Measurements from ENCODE around the gene BMP7.
"Not testable (repeated sequence)": the region's sequence is repeated elsewhere in the genome, so short reads cannot be mapped to it uniquely, and the experiment has no call there.

The BMP7 gene

DNA sequence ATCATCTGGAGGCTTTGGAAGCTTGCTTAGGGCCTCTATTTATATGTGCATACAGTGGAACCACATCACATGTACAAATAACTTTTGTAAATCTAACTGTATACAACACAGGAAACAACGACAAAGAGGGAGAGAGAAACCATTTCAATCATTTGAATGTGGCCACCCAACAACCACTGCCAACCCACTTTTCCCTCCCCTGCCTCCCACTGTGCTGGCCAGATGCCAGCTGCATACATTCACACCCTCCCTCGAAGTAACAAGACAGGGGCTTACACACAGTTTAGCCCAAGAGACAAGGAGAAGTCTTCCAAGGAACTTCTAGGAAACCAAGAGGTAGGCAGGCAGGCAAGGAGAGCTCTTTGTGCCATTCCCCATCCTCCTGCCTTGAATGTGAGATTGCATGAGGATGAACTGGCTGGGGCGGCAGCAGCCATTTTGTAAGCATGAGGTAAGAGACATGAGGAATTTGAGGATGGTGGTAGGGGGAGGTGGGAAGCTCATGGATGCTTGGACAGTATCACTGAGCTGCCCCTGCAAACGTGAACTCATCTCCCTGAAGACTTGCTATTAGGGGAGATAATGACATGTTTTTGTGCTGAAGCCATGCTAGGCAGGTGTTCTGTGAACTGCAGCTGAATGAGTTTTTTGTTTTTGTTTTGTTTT lies 18.2 kb downstream of the BMP7 start:
- DNase-seq, result no peak

DNA sequence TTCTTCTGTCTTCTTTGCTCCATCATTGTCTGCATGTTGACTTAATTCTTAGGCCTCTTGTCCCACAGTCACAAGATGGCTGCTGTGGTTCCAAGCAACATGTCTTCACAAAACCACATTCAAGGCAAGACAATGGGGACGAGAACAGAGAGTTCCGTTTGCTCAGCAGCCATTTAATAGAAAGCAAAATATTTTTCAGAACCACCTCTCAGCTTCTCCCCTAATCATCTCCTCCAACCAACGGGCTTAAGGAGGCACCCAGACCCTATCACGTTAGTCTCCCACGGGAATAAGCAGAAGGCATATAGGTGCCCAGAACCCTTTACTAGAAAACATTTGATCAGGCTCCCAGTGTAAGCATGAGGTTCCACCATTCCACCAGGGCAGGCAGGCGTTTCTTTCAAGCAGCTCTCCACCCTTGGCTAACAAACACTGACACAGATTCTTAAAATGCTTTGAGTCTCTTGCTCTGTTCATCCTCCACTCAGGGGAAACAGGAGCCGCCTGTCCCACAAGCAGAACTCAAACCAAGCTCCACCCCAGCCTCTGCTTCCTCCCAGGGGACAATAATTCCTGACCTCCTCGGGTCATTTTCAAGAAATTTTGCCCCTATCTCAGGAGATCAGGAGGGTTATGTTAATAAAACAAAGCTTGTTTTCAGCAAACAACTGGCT lies 19.0 kb downstream of the BMP7 start:
- DNase-seq, result no peak

DNA sequence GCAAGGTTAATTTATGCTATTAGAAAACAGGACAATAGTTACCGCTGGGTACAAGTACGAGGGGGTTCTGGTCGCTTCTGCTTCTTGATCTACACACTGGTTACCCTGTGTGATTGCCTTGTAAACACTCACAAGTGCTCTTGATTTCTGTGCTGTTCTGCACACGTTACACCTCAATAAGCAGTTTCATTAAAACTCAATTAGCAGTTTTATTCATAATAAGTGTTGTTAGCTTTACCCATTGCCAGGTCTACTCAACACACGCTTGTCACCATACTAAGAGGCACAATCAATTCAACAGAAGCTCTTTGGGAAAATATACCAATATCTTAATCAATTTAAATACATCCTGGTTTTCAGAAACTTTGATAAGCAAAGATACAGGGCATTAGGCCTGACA lies 20.4 kb downstream of the BMP7 start:
- no peak for DNase-seq

DNA sequence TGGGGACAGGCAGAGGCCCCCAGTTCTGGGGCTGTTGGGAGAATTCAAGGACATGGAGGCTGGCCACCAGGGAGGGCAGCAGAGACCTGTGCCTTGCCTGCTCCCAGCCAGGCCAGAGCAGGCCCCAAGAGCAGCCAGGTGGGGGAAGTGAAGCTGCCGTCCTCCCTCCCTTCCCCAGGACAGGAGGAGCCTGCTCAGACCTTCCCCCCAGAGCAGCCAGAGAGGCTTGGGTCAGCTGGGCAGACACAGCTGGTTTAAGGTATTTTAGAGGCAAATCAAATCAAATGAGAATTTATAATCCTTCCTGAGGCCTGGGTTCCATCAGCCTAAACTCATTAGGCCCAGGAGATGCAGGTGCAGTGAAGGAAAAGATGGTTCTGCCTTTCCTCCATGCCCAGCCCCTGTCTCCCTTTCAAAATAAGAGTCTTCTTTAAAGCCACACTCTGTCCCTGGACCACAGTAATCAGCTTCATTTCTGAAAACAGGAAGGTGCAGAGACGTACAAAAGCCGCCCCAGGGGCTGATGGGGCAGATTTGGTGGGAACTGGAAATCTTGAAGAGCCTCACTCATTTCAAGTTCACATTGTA lies 21.7 kb downstream of the BMP7 start:
- no peak for DNase-seq

DNA sequence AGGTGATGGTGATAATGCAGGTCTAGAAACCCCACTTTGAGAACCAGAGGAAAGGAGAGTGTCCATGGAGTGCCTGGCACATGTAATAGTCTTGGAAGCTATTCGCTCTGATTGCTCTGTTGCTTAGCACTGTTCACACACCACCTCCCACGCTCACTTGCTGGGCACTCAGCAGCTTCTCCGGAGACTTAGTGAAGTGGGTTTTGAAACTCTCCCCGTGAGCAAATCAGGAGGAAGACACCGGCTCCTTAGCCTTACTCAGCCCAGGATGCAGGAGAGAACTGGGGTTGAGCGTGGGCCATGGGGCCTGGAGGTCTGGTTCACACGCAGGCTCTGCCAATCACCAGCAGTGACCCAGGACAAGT lies 22.2 kb downstream of the BMP7 start:
- no peak for DNase-seq

DNA sequence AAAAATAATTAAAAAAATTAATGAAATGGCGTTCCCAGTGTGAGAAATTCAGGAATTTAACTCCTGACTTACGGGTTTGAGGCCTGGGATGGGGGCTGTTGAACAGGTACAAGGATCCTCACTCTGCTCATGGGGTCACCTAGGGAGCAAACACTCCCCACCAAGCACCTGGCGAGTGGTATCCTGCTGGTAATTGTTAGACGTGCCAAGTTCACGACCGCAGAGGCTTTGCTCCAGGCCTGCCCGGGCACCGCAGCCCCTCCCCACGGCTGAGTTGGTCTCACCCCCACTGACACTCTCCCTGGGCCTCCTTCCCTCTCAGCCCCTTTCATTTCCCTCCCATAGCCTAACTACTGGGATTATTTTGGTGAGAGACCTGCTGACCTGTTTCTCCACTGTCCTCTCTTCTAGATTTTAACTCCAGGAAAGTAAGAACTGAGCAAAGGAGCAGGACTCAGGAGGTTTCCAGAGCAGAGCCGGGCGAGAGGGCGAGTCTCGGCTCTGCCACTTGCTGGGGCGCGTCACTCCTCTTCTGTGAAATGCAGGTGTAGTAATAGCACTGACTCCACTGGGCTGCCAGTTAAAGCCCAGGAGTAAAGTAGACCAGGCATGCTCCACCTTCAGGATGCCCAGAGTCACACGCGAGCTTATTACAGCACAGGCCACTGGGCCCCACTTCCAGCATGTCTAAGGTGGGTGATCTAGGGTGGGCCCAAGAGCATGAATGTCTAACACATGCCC lies 22.8 kb downstream of the BMP7 start:
- no peak for DNase-seq

DNA sequence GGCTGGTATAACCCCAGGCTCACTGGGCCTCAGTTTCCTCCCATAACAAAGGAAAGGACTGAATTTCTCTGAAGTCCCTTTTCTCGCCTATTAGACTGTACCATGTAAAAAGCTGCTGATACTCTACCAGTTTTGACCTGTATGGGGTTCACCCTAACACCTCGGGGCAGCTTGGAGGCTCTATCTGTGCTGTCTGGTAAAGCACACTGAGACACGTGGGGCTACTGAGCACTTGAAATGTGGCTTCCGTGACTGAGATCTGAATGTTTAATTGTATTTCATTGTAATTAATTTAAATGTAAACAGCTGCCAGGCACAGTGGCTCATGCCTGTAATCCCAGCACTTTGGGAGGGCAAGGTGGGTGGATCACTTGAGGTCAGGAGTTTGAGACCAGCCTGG lies 24.0 kb downstream of the BMP7 start:
- no peak for DNase-seq

DNA sequence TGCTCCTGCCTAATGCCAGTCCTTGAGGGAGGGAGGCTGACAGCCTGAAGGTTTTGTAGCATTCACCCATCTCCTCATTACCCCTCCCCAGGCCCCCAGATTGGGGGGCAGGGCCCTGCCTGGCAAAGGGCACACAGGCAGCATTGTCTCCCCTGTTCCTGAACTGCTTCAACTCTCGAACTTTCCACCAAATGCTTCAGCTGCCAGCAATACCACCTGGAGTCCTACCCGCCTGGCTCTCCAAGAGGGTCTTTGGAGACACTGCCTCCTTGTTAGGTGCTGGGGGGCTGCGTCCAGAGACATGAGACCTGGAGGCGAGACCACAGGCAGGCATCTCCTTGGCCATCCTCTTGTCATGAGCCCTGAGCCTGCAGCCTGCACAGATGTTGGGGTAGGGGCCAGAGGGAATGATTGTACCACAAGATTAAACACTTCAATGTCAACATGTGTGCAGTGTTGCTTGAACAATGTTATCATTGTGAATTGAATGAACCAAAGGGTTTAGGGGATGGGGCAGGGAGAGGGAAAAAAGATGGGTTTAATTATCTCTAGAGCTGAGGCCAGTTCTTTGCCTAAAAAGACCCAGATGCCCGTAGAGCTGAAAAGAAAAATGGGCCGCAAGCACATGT lies 25.0 kb downstream of the BMP7 start:
- no peak for DNase-seq

DNA sequence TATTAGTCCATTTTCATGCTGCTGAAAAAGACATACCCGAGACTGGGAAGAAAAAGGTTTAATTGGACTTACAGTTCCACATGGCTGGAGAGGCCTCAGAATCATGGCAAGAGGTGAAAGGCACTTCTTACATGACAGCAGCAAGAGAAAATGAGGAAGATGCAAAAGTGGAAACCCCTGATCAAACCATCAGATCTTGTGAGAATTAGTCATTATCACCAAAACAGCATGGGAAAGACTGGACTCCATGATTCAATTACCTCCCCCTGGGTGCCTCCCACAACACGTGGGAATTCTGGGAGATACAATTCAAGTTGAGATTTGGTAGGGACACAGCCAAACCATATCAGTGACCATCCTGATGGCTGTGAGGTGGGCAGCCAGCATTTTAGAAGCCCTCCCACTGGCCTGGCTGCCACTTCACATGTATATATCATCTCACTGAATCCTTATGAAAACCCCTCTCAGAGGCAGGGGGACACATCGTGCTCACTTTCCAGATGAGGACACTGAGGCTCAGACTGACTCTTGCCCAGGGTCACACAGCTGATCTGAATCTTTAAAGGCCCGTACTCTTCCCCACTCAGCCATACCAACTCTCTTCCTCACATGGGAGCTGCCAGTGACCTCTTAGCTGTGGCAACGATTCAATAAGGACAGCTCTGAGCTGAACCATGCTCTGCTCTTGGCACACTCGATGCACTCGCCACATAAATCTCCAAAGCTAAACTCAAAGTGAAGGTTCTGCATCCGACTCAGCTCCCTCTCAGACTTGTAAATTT lies 25.7 kb downstream of the BMP7 start:
- DNase-seq, result no peak

DNA sequence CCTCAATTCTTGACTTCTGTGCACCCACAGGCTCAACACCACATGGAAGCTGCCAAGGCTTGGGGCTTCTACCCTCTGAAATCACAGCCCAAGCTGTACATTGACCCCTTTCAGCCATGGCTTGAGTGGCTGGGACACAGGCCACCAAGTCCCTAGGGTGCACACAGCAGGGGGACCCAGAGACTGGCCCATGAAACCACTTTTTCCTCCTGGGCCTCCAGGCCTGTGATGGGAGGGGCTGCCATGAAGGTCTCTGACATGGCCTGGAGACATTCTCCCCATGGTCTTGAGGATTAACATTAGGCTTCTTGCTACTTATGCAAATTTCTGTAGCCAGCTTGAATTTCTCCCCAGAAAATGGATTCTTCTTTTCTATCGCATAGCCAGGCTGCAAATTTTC lies 26.7 kb downstream of the BMP7 start:
- DNase-seq, result not testable (repeated sequence)

DNA sequence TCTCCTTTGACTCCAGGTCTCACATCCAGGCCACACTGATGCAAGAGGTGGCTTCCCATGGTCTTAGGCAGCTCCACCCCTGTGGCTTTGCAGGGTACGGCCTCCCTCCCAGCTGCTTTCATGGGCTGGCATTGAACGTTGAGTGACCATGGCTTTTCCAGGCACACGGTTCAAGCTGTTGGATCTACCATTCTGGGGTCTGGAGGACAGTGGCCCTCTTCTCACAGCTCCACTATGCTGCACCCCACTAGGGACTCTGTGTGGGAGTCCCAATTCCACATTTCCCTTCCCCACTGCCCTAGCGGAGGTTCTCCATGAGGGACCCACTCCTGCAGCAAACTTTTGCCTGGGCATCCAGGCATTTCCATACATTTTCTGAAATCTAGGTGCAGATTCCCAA lies 27.1 kb downstream of the BMP7 start:
- DNase-seq, result not testable (repeated sequence)

DNA sequence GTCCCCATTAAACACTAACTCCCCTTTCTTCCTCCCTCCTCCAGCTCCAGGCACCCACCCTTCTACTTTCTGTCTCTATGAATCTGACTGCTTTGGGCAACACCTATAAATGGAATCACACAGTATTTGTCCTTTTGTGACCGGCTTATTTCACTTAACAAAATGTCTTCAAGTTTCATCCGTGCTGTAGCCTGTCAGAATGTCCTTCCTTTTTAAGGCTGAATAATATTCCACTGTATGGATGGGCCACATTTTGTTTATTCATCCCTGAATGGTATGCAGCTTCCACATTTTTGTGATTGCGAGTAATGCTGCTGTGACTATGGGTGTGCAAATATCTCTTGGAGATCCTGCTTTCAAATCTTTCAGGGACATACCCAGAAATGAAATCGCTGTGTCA lies 28.4 kb downstream of the BMP7 start:
- no peak for DNase-seq

DNA sequence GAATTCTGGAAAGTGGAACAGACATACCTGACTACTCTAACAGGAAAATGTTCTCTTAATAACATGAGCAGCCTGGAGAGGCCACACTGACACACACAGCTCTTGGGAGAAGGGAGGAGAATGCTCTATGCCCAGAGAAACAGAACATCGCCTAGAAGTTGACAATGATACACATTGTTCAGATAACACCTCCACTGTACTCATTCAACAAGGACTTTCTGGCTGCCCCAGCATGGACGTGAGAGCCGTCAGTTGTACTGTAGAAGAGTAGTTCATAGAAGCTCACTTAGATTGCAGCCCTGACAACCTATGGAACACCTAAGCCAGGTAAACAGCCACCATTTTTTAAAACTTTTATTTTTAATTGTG lies 28.9 kb downstream of the BMP7 start:
- DNase-seq, result no peak

DNA sequence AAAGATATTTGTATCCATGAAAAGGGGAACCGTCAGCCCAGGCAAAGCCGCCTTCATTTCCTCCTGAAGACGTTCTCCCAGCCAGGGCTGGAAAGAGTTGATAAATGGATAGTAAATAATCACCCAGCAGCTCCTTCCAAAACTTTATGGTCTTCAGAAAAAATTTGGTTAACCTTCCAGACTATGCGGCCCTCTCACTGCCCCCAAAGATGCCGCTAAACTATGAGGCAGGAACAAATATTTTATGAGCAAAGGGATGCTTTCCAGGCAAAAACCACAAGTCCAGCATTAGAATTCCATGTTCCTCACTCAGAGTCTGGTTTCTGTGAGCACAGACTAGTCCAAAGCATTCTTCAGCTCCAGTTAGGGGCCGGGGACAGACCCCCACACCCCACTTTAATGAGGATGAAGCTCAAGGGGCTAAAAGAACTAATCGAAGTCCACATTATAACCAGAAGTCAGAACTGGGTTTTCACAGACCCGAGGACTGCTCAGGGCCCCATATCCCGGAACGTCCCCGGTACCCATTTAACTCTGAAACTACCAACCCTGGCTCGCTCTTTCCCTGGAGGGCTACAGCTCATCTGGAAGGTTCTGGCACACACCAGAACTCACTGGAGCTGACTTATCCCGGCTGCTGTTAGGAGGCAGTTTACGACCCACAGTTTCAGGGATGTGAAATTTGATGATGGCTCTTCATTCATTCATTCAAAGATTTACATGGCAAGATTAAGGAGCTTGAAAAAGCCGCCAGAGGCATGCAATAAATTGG lies 29.4 kb downstream of the BMP7 start:
- no peak for DNase-seq

DNA sequence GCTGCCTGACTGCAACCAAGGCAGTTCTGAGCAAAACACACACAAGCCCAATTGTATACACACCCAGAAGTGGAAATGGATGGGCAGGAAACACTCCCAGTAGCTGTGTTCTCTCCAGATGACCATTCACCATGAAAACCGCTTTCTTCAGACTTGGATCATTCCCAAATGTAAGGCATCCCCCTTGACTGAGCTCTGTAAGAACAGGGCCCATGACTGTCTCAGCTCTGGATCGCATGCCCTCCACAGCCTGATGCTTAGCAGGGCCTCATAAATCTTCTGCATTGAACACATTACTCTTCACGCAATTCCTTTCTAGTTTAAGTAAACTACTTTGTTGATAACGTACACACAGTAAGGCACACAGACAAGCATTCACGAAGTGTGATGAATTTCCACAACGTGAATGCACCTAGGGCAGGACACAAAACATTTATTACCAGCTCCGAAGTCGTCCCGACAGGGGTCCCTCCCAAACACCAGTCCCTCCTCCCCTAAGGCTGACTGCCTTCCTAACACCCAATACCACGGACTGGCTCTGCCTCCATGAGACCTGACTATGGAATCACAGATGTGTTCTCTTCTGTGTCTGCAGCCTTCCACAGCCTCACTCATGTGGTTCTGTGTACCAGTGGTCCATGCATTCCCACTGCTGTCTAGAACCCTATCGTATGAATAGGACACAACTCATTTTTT lies 31.7 kb downstream of the BMP7 start:
- no peak for DNase-seq

DNA sequence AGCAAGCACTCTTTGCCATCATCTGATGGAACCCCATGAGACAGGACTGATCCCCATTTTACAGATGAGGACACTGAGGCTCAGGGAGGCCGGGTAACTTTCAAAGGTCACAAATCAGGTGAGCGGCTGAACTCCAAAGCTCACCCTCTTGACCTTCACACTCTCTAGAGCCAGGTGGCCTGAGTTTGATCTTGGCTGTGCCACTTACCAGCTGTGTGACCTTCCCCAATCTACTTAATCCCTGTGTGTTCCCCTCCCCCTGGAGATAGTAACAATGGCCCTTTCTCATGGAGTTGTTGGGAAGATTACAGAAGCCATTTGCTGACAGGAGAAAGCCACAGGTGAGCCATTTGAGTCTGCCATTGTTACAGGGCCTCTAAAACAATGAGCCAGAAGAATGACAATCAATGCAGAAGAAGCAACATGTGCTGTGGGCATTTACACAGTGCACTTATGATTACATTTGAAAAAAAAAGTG lies 34.5 kb downstream of the BMP7 start:
- DNase-seq, result no peak

DNA sequence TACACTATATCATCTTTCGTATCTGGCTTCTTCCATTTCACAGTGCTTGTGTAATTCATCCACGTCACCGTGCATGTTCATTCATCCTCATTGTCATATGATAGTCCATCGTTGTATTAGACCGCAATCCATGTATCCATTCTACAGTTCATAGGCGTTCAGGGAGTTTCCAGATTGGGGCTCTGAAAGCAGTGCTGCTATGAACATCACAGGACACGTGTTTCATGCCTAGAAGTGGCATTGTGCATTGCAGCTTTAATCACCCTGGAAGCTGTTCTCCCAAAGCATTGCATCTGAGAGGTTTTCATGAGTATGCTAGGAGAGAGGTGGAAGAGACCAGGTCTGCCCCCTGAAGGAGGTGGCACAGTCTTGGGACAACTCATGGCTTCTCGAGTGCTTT lies 35.3 kb downstream of the BMP7 start:
- DNase-seq, result no peak

DNA sequence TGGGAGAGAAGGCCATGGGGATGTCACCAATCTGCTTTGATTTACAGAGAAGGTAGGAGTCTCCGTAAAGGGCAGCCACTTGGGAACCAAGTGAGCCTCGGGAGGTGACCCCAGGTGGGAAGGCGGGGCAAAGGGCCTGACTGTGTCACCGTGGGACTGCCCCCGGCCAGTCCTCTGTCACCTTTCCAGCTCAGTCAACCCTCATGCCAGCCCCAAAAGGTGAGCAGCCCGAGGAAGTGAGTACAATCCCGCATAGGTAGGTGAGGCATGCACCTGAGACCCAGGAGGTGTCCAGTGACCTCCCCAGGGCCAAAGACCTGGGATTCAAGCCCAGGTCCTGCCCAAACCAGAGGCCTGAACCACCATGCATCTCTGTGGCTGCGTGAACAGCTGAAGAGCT lies 36.2 kb downstream of the BMP7 start:
- no peak for DNase-seq

DNA sequence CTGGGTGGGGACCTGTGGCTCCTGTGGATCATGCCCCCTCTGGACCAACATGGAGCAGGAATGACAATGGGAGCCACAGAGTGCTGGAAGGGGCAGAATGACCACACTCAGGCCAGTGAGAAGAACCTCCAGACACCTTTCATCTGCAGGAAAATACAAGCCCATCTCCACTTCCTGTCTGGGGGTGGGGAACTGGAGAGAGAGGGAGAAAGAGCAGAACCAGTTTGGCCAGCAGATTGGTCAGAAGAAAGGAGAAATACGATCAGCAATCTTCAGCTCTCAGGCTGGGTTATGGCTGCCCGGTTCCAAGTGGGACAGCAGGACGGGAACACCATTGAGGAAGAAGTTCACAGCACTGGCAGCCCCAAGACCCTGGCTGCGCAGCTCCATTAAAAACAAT lies 37.0 kb downstream of the BMP7 start:
- DNase-seq, result no peak

DNA sequence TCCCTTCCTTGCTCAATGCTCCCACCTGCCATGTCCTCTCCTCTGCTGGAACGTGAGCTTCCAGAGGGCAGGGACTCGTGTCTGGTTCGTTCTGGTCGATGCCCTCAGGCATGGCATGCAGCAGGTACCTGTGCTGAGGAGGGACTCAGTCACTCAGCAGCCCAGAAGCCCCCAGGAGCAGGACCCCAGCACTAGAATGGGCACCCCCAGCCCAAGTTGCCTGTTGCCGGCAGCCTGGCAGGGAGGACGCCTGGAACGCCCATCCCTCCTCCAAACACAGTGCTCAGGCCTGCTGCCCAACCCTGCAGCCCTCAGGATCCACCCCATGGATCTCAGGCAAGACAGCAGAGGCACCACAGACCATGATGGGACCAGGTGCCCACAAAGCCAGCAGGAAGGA lies 40.6 kb downstream of the BMP7 start:
- no peak for DNase-seq

DNA sequence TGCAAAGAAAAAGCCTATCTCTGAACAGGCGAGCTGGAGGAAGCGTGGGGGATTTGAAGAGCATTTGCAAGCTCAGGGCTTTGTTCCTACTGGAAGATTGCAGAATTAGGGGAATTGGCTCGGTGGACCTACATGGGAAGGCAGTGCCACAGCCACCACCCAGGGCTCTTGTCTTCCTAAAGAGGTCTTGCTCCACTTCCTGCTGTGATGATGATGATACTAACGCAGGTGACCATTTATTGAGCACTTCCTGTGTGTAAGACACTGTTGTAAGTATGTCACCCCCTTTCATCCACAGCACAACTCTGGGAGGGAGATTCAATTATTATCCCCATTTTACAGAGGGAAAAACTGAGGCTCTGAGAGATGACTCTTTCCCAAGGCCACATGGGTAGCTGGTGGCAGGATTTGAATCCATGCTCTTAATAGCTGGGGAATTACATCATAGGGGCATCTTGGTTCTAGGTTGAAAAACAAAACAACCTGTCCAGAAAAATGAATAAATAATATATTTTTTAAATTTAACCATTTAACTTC lies 41.2 kb downstream of the BMP7 start:
- DNase-seq, result no peak

All from activated CD4-positive, alpha-beta T cell treated with anti-CD3 and anti-CD28 coated beads for 4 hours (primary cell).